ENCODE measurements around the gene SRRM4.

The SRRM4 gene

GRCh38 chr12:119089380-119090013 lies 108.2 kb downstream of the SRRM4 start:
- Mint-ChIP-seq H3K27ac (no peak overlapping the region), H3K36me3 (ENCODE audit: low read depth) (no peaks in the 10 kb centered on the region), H3K27me3 (ENCODE audit: low read depth, poor library complexity) (peaks cover 51% of the 10 kb centered on the region), H3K4me3 (no peak overlapping the region), H3K4me1 (peaks cover 5% of the 10 kb centered on the region), H3K9me3 (no peaks in the 10 kb centered on the region)
- no peak for DNase-seq
- TF ChIP-seq CTCF (IDR thresholded peaks at IDR 0.05), result no peak

GRCh38 chr12:119090276-119090675 lies 108.9 kb downstream of the SRRM4 start:
- TF ChIP-seq CTCF (IDR thresholded peaks at IDR 0.05), result no peak
- no peak for DNase-seq
- peaks cover 57% of the 10 kb centered on the region for H3K27me3 Mint-ChIP-seq (ENCODE audit: low read depth, poor library complexity)
- H3K36me3 Mint-ChIP-seq (ENCODE audit: low read depth), result no peaks in the 10 kb centered on the region
- no peak overlapping the region for H3K27ac Mint-ChIP-seq
- H3K9me3 Mint-ChIP-seq, result no peaks in the 10 kb centered on the region
- peaks cover 5% of the 10 kb centered on the region for H3K4me1 Mint-ChIP-seq
- no peak overlapping the region for H3K4me3 Mint-ChIP-seq

GRCh38 chr12:119090865-119091264 lies 109.5 kb downstream of the SRRM4 start:
- H3K4me1 Mint-ChIP-seq, result peaks cover 5% of the 10 kb centered on the region
- DNase-seq, result no peak
- H3K27ac Mint-ChIP-seq, result no peak overlapping the region
- no peak for TF ChIP-seq CTCF (IDR thresholded peaks at IDR 0.05)
- no peak overlapping the region for H3K4me3 Mint-ChIP-seq
- peaks cover 54% of the 10 kb centered on the region for H3K27me3 Mint-ChIP-seq (ENCODE audit: low read depth, poor library complexity)
- H3K9me3 Mint-ChIP-seq, result no peaks in the 10 kb centered on the region
- H3K36me3 Mint-ChIP-seq (ENCODE audit: low read depth), result no peaks in the 10 kb centered on the region

- no peak overlapping the region for H3K4me3 Mint-ChIP-seq
- no peaks in the 10 kb centered on the region for H3K4me1 Mint-ChIP-seq
- H3K9me3 Mint-ChIP-seq, result peaks cover 8% of the 10 kb centered on the region
- no peak for TF ChIP-seq CTCF (IDR thresholded peaks at IDR 0.05)
- H3K27me3 Mint-ChIP-seq (ENCODE audit: low read depth, poor library complexity), result peaks cover 26% of the 10 kb centered on the region
- no peaks in the 10 kb centered on the region for H3K36me3 Mint-ChIP-seq (ENCODE audit: low read depth)
- peak; percentile 10 for DNase-seq
- H3K27ac Mint-ChIP-seq, result no peak overlapping the region
These were observed 115.3 kb downstream of the SRRM4 start for GRCh38 chr12:119096429-119097202.

- Mint-ChIP-seq H3K27me3 (ENCODE audit: low read depth, poor library complexity) (peaks cover 6% of the 10 kb centered on the region), H3K36me3 (ENCODE audit: low read depth) (no peaks in the 10 kb centered on the region), H3K9me3 (peaks cover 11% of the 10 kb centered on the region), H3K27ac (no peak overlapping the region), H3K4me3 (no peak overlapping the region), H3K4me1 (no peaks in the 10 kb centered on the region)
- no peak for DNase-seq
- TF ChIP-seq CTCF (IDR thresholded peaks at IDR 0.05), result no peak
These were observed 119.6 kb downstream of the SRRM4 start for GRCh38 chr12:119100933-119101332.

- no peaks in the 10 kb centered on the region for H3K4me1 Mint-ChIP-seq
- no peak for TF ChIP-seq CTCF (IDR thresholded peaks at IDR 0.05)
- H3K27me3 Mint-ChIP-seq (ENCODE audit: low read depth, poor library complexity), result peaks cover 5% of the 10 kb centered on the region
- peaks cover 18% of the 10 kb centered on the region for H3K9me3 Mint-ChIP-seq
- H3K27ac Mint-ChIP-seq, result no peak overlapping the region
- H3K36me3 Mint-ChIP-seq (ENCODE audit: low read depth), result no peaks in the 10 kb centered on the region
- no peak overlapping the region for H3K4me3 Mint-ChIP-seq
- DNase-seq, result no peak
These were observed 120.9 kb downstream of the SRRM4 start for GRCh38 chr12:119102274-119102673.
